LNCaP clone FGC (cell line): ENCODE results near the gene ECSIT.
A peak's percentile ranks its signal among the peaks of the same experiment; 100 is the strongest.
"Not testable (repeated sequence)": the region's sequence is repeated elsewhere in the genome, so short reads cannot be mapped to it uniquely, and the experiment has no call there.

Experiments
- DNase-seq: peaks from one replicate; pipeline ENCODE4 v3.0.0-alpha.2; 2011; ENCODE audit warnings: low read depth
- H3K4me3 ChIP-seq: 2 replicates; pipeline ENCODE4 v1.5.1; 2011; ENCODE audit warnings: mild to moderate bottlenecking, low read depth, low read length, control low read depth
- CTCF ChIP-seq: IDR thresholded peaks from 2 replicates; pipeline ENCODE4 v1.5.1; 2012; ENCODE audit warnings: mild to moderate bottlenecking; ENCODE audit not compliant: control insufficient read depth, insufficient read depth; ENCODE audit errors: extremely low read depth

ECSIT gene

GRCh38 chr19:11464333-11465265 is 64.3 kb downstream of the ECSIT start:
- no peak overlapping the region for H3K4me3 ChIP-seq
- DNase-seq = no peak
- no peak for TF ChIP-seq CTCF

- DNase-seq = no peak
- no peak for TF ChIP-seq CTCF
- no peak overlapping the region for H3K4me3 ChIP-seq
Measured at GRCh38 chr19:11463391-11463790, 65.5 kb downstream of the ECSIT start.

GRCh38 chr19:11461453-11461852 is 67.5 kb downstream of the ECSIT start:
- DNase-seq = no peak
- TF ChIP-seq CTCF = no peak
- H3K4me3 ChIP-seq = no peak overlapping the region

GRCh38 chr19:11460207-11460606 is 68.7 kb downstream of the ECSIT start:
- H3K4me3 ChIP-seq = no peak overlapping the region
- no peak for DNase-seq
- TF ChIP-seq CTCF = 0 out of 2 replicates have a peak, but pooled peaks have one; percentile 10

GRCh38 chr19:11458912-11459311 is 70.0 kb downstream of the ECSIT start:
- H3K4me3 ChIP-seq, DNase-seq: not testable (repeated sequence)

GRCh38 chr19:11458236-11458900 is 70.6 kb downstream of the ECSIT start:
- H3K4me3 ChIP-seq = no peak overlapping the region
- no peak for DNase-seq
- no peak for TF ChIP-seq CTCF

- no peak overlapping the region for H3K4me3 ChIP-seq
- no peak for DNase-seq
- TF ChIP-seq CTCF = no peak
Measured at GRCh38 chr19:11457831-11458230, 71.1 kb downstream of the ECSIT start.
